ENCODE data around the gene CISTR.

Gene CISTR

GRCh38 chr12:53712059-53712643 lies 39.6 kb downstream of the CISTR start:
- TF ChIP-seq POLR2A (IDR thresholded peaks at IDR 0.05; ENCODE audit: low read depth, low read length) = no peak
- no peak for DNase-seq (ENCODE audit: insufficient read length, low spot score)

GRCh38 chr12:53710091-53710490 lies 41.7 kb downstream of the CISTR start:
- FAIRE-seq (no peak), DNase-seq (ENCODE audit: insufficient read length, low spot score) (no peak)
- no peak for TF ChIP-seq POLR2A (IDR thresholded peaks at IDR 0.05; ENCODE audit: low read depth, low read length)

More at GRCh38 chr12:53712059-53712643, 39.6 kb downstream of the CISTR start:
- no peak for FAIRE-seq

- no peak for TF ChIP-seq POLR2A (IDR thresholded peaks at IDR 0.05; ENCODE audit: low read depth, low read length)
- FAIRE-seq = no peak
- DNase-seq (ENCODE audit: insufficient read length, low spot score) = no peak
Measured at GRCh38 chr12:53709671-53710070, 42.1 kb downstream of the CISTR start.

GRCh38 chr12:53706080-53706479 lies 45.7 kb downstream of the CISTR start:
- DNase-seq (ENCODE audit: insufficient read length, low spot score) = no peak
- no peak for TF ChIP-seq POLR2A (IDR thresholded peaks at IDR 0.05; ENCODE audit: low read depth, low read length)
- FAIRE-seq = no peak

- TF ChIP-seq POLR2A (IDR thresholded peaks at IDR 0.05; ENCODE audit: low read depth, low read length) = no peak
- DNase-seq (ENCODE audit: insufficient read length, low spot score) (no peak), FAIRE-seq (no peak)
Measured at GRCh38 chr12:53703756-53704155, 48.0 kb downstream of the CISTR start.

GRCh38 chr12:53701518-53702264 lies 50.1 kb downstream of the CISTR start:
- FAIRE-seq (peak; percentile 84), DNase-seq (ENCODE audit: insufficient read length, low spot score) (peak; percentile 69)
- TF ChIP-seq POLR2A (IDR thresholded peaks at IDR 0.05; ENCODE audit: low read depth, low read length) = no peak

- DNase-seq (ENCODE audit: insufficient read length, low spot score) = no peak
- FAIRE-seq = no peak
- no peak for TF ChIP-seq POLR2A (IDR thresholded peaks at IDR 0.05; ENCODE audit: low read depth, low read length)
Measured at GRCh38 chr12:53700567-53700966, 51.2 kb downstream of the CISTR start.

GRCh38 chr12:53699678-53700025 lies 52.1 kb downstream of the CISTR start:
- DNase-seq (ENCODE audit: insufficient read length, low spot score) (no peak), FAIRE-seq (no peak)
- no peak for TF ChIP-seq POLR2A (IDR thresholded peaks at IDR 0.05; ENCODE audit: low read depth, low read length)

GRCh38 chr12:53698948-53699677 lies 52.7 kb downstream of the CISTR start:
- DNase-seq (ENCODE audit: insufficient read length, low spot score) = no peak
- no peak for FAIRE-seq
- no peak for TF ChIP-seq POLR2A (IDR thresholded peaks at IDR 0.05; ENCODE audit: low read depth, low read length)

- no peak for TF ChIP-seq POLR2A (IDR thresholded peaks at IDR 0.05; ENCODE audit: low read depth, low read length)
- DNase-seq (ENCODE audit: insufficient read length, low spot score) = no peak
- no peak for FAIRE-seq
Measured at GRCh38 chr12:53696655-53697331, 55.0 kb downstream of the CISTR start.

All from H54 (cell line).